Cardiac fibroblast (primary cell): Measurements from ENCODE around the gene USP15.
A peak's percentile ranks its signal among the peaks of the same experiment; 100 is the strongest.
"Not testable (repeated sequence)": the region's sequence is repeated elsewhere in the genome, so short reads cannot be mapped to it uniquely, and the experiment has no call there.

Experiments used
- DNase-seq, 2 donors: peaks; one replicate each; pipeline versions ENCODE4 v3.0.0 to v3.0.0-alpha.2; 2010; ENCODE audit warnings: low read depth in 2 of 2
- H3K4me3 ChIP-seq, 2 donors: replicated peaks in 1 of 2; 1 replicate in 1 of 2; 2 replicates in 1 of 2; pipeline ENCODE4 v1.5.1; 2011; ENCODE audit warnings: low read depth in 2 of 2, low read length in 2 of 2, mild to moderate bottlenecking in 2 of 2, moderate library complexity in 1 of 2
- CTCF ChIP-seq: IDR thresholded peaks from one replicate; pipeline ENCODE4 v1.5.1; 2011; ENCODE audit warnings: low read depth, mild to moderate bottlenecking, low read length, inconsistent platforms

USP15 gene

GRCh38 chr12:62345667-62346066, 85.5 kb downstream of the USP15 start:
- TF ChIP-seq CTCF: no peak
- DNase-seq: no peak
- no peak overlapping the region for H3K4me3 ChIP-seq

GRCh38 chr12:62346817-62347216, 86.6 kb downstream of the USP15 start:
- H3K4me3 ChIP-seq: no peak overlapping the region
- no peak for DNase-seq
- no peak for TF ChIP-seq CTCF

GRCh38 chr12:62347922-62348650, 87.9 kb downstream of the USP15 start:
- TF ChIP-seq CTCF: no peak
- H3K4me3 ChIP-seq: no peak overlapping the region
- peak in 1 of 2 donors; percentile 58 for DNase-seq

GRCh38 chr12:62350554-62350953, 90.3 kb downstream of the USP15 start:
- TF ChIP-seq CTCF: no peak
- no peak overlapping the region for H3K4me3 ChIP-seq
- no peak for DNase-seq

- DNase-seq: no peak
- TF ChIP-seq CTCF: no peak
- no peak overlapping the region for H3K4me3 ChIP-seq
Measured at GRCh38 chr12:62351326-62351725, 91.1 kb downstream of the USP15 start.

- DNase-seq: no peak
- TF ChIP-seq CTCF: no peak
- no peak overlapping the region for H3K4me3 ChIP-seq
Measured at GRCh38 chr12:62361048-62361447, 100.8 kb downstream of the USP15 start.

GRCh38 chr12:62363506-62363905, 103.3 kb downstream of the USP15 start:
- no peak for DNase-seq
- no peak overlapping the region for H3K4me3 ChIP-seq
- TF ChIP-seq CTCF: no peak

GRCh38 chr12:62364697-62365096, 104.5 kb downstream of the USP15 start:
- not testable (repeated sequence) for DNase-seq, H3K4me3 ChIP-seq

- not testable (repeated sequence) for DNase-seq, H3K4me3 ChIP-seq
Measured at GRCh38 chr12:62365846-62366245, 105.6 kb downstream of the USP15 start.
